Skin epidermis (tissue), 12 donors: ENCODE data around the gene TRAF3.

Source experiments
- H3K27ac ChIP-seq, 21 experiments: fragments of 200-600 bp; sonication (generic) in 11 of 21; one replicate each; pipeline ENCODE4 v1.5.0; 2020; ENCODE audit warnings: mild to moderate bottlenecking in 3 of 21, inconsistent platforms in 2 of 21, moderate library complexity in 2 of 21
- H3K4me3 ChIP-seq, 7 experiments: fragments of 200-600 bp; sonication (generic) in 2 of 7; one replicate each; pipeline ENCODE4 v1.5.0; 2020; ENCODE audit warnings: inconsistent platforms in 2 of 7, mild to moderate bottlenecking in 2 of 7, moderate library complexity in 1 of 7

The TRAF3 gene

DNA sequence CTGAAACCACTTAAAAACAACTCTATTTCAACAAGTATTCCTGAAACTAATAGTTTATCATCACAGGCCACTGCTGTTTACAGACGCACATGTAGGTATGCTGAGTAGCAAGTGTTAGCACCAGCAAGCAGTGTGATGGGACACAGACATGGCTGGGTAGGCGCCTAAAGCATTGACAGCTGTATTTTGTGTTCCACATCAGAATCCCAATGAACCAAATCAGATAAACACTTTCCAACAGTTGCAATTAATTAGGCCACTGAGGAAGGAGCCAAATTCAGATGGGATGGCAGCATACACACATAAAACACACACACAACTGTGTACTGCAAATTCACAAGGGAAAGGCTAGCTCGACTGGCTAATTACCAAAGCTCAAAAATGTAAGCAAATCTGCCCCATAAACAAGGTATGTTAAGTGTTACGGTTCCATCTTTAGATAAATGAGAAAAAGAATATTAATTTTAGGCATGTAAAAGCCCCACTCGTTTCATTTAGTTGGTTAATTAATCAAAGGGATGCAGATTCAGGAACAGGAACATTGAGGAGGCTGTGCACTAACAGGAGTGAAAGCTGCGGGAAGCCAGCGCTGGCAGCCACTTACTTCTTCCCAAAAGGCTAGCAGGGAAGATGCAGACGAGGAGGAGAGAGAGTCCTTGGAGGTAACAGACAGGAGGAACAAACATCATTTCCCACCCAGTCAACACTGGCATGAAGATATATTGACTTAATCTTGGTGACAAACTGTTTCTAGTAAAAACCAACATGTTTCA lies 178.6 kb downstream of the TRAF3 start:
- Histone ChIP-seq H3K27ac (no peak overlapping the region), H3K4me3 (no peak overlapping the region)

DNA sequence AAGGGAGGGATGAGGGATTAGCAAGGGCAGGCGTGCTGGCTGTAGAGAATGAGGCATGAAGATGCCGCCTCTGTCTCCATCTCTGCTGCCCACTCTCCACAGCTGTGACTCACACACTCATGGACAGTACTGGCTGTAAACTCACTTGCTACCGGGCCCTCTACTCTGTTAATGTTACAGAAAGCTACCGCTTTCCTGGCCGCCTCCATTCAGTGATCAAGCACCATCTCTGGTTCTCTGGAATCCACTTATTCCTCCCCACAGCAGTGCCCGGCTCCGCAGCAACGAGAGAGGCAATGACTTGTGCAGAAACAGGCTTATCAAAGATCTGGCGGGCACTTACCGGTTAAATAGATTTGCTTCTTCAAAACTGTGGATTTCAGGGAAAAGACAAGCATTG lies 180.0 kb downstream of the TRAF3 start:
- H3K4me3 ChIP-seq, result no peak overlapping the region

DNA sequence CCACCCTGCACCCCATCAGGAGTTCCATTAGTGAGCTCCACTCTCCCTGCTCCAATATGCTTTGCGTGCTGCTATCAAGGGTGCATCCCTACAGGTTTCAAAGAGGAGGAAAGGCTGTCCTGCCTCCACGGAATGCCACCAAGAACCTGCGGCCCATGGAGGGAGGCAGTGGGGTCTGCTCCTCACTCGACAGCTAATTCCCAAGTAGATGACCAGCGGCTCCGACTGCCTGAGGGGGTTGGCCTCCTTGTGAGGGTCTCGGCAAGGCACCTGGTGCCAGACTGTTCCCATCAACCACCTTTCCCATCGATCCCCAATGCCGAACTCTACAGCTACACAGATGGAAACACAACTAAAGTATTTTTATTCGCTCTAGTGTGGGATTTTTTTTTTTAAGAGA lies 181.2 kb downstream of the TRAF3 start:
- H3K4me3 ChIP-seq, result no peak overlapping the region
- H3K27ac ChIP-seq, result no peak overlapping the region

More for the DNA sequence above, 180.0 kb downstream of the TRAF3 start:
- no peak overlapping the region for H3K27ac ChIP-seq
